WI38 (cell line): ENCODE measurements around the gene LITAF.
"Not testable (repeated sequence)": the region's sequence is repeated elsewhere in the genome, so short reads cannot be mapped to it uniquely, and the experiment has no call there.

Experiments used
- H3K4me3 ChIP-seq: 2 replicates; pipeline ENCODE4 v1.5.1; 2011; ENCODE audit warnings: low read depth, mild to moderate bottlenecking, control low read depth, low read length
- TF ChIP-seq, protein P1 (sequence below): IDR thresholded peaks from 2 replicates; pipeline ENCODE4 v1.5.1; 2012; ENCODE audit warnings: low read depth, mild to moderate bottlenecking, control low read depth, low read length

LITAF gene

DNA sequence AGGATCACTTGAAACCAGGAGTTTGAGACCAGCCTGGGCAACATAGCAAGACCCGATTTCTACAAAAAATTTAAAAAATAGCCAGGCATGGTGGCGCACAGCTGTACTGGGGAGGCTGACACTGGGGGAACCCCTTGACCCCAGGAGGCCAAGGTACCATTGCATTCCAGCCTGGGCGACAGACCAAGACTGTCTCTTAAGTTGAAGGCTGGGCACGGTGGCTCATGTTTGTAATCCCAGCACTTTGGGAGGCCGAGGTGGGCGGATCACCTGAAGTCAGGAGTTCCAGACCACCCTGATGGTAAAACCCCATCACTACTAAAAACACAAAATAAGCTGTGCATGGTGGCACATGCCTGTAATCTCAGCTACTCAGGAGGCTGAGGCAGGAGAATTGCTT, 74.9 kb downstream of the LITAF start:
- TF ChIP-seq, protein P1, sequence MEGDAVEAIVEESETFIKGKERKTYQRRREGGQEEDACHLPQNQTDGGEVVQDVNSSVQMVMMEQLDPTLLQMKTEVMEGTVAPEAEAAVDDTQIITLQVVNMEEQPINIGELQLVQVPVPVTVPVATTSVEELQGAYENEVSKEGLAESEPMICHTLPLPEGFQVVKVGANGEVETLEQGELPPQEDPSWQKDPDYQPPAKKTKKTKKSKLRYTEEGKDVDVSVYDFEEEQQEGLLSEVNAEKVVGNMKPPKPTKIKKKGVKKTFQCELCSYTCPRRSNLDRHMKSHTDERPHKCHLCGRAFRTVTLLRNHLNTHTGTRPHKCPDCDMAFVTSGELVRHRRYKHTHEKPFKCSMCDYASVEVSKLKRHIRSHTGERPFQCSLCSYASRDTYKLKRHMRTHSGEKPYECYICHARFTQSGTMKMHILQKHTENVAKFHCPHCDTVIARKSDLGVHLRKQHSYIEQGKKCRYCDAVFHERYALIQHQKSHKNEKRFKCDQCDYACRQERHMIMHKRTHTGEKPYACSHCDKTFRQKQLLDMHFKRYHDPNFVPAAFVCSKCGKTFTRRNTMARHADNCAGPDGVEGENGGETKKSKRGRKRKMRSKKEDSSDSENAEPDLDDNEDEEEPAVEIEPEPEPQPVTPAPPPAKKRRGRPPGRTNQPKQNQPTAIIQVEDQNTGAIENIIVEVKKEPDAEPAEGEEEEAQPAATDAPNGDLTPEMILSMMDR, result no peak
- no peak overlapping the region for H3K4me3 ChIP-seq

DNA sequence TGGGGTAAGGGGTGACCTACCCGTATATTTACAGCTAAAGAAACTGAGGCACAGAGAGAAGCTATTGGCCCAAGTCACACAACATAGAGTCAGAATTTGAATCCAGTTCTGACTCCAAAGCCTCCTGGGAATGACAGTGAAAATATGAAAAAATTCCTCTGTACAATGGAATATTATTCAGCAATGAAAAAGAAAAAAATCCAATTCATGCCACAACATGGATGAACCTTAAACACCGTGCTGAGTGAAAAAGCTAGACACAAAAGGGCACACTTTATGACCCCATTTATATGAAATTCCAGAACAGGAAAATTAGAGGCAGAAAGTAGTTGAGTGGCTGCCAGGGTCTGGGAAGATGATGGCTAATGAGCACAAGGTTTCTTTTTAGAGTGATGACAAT, 75.4 kb downstream of the LITAF start:
- TF ChIP-seq, protein P1, result no peak

DNA sequence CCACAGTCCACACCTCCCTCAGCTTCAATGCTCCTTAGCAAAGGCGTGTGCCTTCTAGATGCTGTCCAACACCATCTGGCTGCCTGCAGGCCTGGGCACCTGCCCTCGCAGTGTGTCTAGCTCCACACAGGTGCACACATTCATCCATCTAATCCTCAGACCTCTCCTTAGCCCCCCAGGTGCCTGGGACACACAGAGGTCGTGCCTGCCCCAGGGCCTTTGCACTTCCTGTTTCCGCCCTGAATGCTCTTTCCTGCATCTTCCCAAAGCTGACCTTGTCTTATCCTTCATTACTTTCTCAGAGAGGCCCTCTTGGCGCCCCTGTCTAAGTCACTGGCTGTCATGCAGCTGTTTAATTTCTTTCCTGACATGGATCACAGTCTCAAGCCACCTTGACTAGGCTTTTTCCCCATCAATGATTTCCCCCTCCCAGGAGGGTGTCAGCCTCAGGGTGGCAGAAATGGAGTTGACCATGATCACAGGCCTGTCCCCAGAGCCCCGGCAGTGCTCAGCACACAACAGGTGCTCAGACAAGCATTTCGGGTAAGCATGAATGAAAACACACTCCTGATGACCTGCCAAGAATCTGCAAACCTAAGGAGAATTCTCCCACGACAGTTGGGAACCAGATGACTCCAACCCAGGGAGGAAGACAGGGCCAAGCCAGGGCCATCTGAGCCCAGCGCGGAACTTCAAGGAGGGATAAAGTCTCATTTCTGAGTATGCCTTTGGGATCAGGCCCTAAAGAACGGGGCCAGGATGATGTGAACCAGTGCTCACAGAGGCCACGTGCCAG, 76.3 kb downstream of the LITAF start:
- TF ChIP-seq, protein P1, result no peak
- no peak overlapping the region for H3K4me3 ChIP-seq

More for the DNA sequence above, 75.4 kb downstream of the LITAF start:
- H3K4me3 ChIP-seq, result no peak overlapping the region

DNA sequence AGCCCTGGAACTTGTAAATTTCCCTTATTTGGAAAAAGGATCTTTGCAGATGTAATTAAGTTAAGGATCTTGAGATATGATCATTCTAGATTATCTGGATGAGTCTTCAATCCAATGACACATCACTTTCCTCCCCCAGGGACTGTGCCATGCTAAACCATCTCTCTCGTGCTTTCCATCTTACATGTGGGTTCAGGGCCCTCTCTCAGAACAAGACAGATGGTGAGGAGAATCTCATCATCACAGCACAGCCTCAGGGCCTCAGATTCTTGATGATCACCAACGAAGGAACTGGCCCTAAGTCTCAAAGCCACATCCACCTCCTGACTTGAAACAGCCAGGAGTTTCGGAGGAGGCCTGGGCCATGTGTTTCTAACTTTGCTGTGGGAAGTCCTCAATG, 78.7 kb downstream of the LITAF start:
- TF ChIP-seq, protein P1, result no peak
- no peak overlapping the region for H3K4me3 ChIP-seq

DNA sequence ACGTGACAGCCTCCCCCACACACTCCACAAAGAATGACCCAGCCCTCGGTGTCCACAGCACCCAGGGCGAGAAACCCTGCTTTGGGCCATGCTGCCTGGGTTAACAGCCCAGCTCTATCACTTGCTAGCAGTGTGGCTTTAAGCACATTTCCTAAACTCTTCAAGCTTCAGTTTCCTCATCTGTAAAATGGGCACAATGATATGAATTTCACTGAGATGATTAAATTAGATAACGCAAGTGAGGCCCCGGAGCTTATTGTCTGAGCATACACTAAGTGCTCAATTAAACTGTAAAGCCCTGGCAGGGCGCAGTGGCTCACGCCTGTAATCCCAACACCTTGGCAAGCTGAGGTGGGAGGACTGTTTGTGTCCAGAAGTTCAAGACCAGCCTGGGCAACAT, 79.4 kb downstream of the LITAF start:
- no peak overlapping the region for H3K4me3 ChIP-seq
- TF ChIP-seq, protein P1, result no peak

- TF ChIP-seq, protein P1, result no peak
- H3K4me3 ChIP-seq, result no peak overlapping the region
Measured at GRCh38 chr16:11506741-11507305, 79.9 kb downstream of the LITAF start.

DNA sequence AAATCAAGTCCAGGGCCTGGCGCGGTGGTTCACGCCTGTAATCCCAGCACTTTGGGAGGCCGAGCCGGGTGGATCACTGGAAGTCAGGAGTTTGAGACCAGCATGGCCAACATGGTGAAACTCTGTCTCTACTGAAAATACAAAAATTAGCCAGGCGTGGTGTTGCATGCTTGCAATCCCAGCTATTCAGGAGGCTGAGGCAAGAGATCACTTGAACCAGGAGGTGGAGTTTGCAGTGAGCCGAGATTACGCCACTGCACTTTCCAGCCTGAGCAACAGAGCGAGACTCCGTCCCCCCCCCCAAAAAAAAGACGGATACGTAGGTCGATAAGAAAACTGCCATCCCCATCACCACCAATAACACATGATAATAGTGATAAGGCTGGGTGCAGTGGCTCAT, 82.5 kb downstream of the LITAF start:
- not testable (repeated sequence) for H3K4me3 ChIP-seq
